GM23248 (cell line): Measurements from ENCODE around the gene GSE1.

Experiments
- EZH2 ChIP-seq: fragments of 200-600 bp; sonication (generic); IDR thresholded peaks from 2 replicates; pipeline ENCODE4 v1.6.1; 2018; ENCODE audit warnings: antibody characterized with exemption, mild to moderate bottlenecking; ENCODE audit not compliant: insufficient read depth, poor library complexity, severe bottlenecking
- EZH2phosphoT487 ChIP-seq: fragments of 200-600 bp; sonication (generic); IDR thresholded peaks from 2 replicates; pipeline ENCODE4 v1.6.1; 2018; ENCODE audit warnings: antibody characterized with exemption, moderate library complexity, mild to moderate bottlenecking, low read depth; ENCODE audit not compliant: insufficient read depth

DNA sequence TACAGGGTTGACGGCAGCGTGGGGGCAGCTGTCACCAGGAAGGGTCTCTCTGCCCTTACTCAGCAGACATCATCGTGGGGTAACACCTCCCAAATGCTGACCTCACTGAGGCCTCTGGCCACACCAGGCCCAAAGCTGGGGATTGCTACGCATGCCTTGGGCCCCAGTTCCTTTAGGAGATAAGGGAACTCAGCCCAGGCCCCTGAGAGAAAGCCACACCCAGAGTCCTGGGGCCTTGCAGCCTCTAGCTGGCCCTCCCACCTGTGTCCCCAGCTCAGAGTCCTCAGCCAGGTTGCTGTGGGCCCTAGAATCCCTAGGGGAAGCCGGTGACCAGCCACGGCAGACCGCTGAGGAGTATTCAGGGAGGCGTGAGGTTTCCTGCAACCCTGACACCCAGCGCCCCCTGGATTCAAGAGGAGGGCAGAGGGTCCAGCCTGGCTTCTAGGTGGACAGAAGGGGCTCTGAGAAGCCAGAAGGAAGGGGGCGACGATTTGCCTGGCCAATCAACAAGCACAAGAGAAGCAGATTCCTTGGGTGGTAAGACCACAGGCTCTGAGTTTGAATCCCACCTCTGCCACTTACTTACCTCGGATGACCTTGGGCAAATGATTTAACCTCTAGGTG is 85.9 kb downstream of the GSE1 start:
- TF ChIP-seq EZH2 (no peak), EZH2phosphoT487 (no peak)
